Keratinocyte (primary cell): ENCODE data around the gene PRR20D. TPM values are rescaled to one million over a fixed set of nuclear protein-coding genes. Genes with fewer than 3 reads are reported as not detected.

Source experiments
- DNase-seq: peaks from one replicate; pipeline ENCODE4 v3.0.0-alpha.2; 2011; ENCODE audit warnings: low read depth, missing footprints, low spot score
- FAIRE-seq: peaks from 2 replicates; lab custom pipeline; 2011; peaks lifted over from hg19 to GRCh38; lab: Jason Lieb, UNC
- H2AFZ ChIP-seq: 2 replicates; pipeline ENCODE4 v1.6.0; 2012; ENCODE audit warnings: low read length, control low read depth, inconsistent platforms; ENCODE audit not compliant: control insufficient read depth
- H3K27ac ChIP-seq: 2 replicates; pipeline ENCODE4 v1.5.1; 2011; ENCODE audit warnings: low read length; ENCODE audit not compliant: control insufficient read depth, insufficient read depth
- H3K27me3 ChIP-seq: 3 replicates; pipeline ENCODE4 v1.6.0; 2011; ENCODE audit warnings: low read length; ENCODE audit not compliant: control insufficient read depth, insufficient read depth; ENCODE audit errors: extremely low read depth
- H3K36me3 ChIP-seq, 2 experiments: 2 replicates in 1 of 2; 3 replicates in 1 of 2; pipeline ENCODE4 v1.5.1; 2011; ENCODE audit warnings: low read length in 2 of 2, mild to moderate bottlenecking in 1 of 2; ENCODE audit not compliant: control insufficient read depth in 2 of 2, insufficient read depth in 2 of 2; ENCODE audit errors: extremely low read depth in 1 of 2
- H3K4me1 ChIP-seq: 3 replicates; pipeline ENCODE4 v1.5.1; 2011; ENCODE audit warnings: low read length; ENCODE audit not compliant: control insufficient read depth, insufficient read depth; ENCODE audit errors: extremely low read depth
- H3K4me2 ChIP-seq: 3 replicates; pipeline ENCODE4 v1.6.0; 2011; ENCODE audit warnings: low read depth, low read length; ENCODE audit not compliant: control insufficient read depth, insufficient read depth; ENCODE audit errors: extremely low read depth
- H3K4me3 ChIP-seq, 3 experiments: fragments of 200-600 bp in 1 of 3; sonication (generic) in 1 of 3; 2 replicates in 2 of 3; 3 replicates in 1 of 3; pipeline ENCODE4 v1.5.1; 2011 to 2016; ENCODE audit warnings: low read length in 3 of 3, mild to moderate bottlenecking in 3 of 3, control low read depth in 2 of 3, inconsistent platforms in 1 of 3, low read depth in 1 of 3, mixed read lengths in 1 of 3, mixed run types in 1 of 3, moderate library complexity in 1 of 3; ENCODE audit not compliant: control insufficient read depth in 2 of 3, insufficient read depth in 2 of 3; ENCODE audit errors: extremely low read depth in 1 of 3
- H3K79me2 ChIP-seq: 2 replicates; pipeline ENCODE4 v1.6.0; 2012; ENCODE audit warnings: low read length; ENCODE audit not compliant: control insufficient read depth, insufficient read depth
- H3K9ac ChIP-seq: 3 replicates; pipeline ENCODE4 v1.6.0; 2011; ENCODE audit warnings: low read length; ENCODE audit not compliant: control insufficient read depth, insufficient read depth; ENCODE audit errors: extremely low read depth
- H3K9me1 ChIP-seq: 3 replicates; pipeline ENCODE4 v1.6.0; 2011; ENCODE audit warnings: low read length; ENCODE audit not compliant: control insufficient read depth, insufficient read depth; ENCODE audit errors: extremely low read depth
- H3K9me3 ChIP-seq: 2 replicates; pipeline ENCODE4 v1.5.1; 2012; ENCODE audit warnings: low read depth, low read length; ENCODE audit not compliant: control insufficient read depth
- H4K20me1 ChIP-seq: 3 replicates; pipeline ENCODE4 v1.6.0; 2011; ENCODE audit warnings: low read length; ENCODE audit not compliant: control insufficient read depth, insufficient read depth; ENCODE audit errors: extremely low read depth
- CTCF ChIP-seq, 3 experiments: IDR thresholded peaks in 1 of 3; conservative IDR thresholded peaks in 1 of 3; optimal IDR thresholded peaks in 1 of 3; 2 replicates in 2 of 3; 3 replicates in 1 of 3; pipeline versions ENCODE3 to v1.5.1; 2011; ENCODE audit warnings: low read length in 3 of 3, mild to moderate bottlenecking in 3 of 3, moderate library complexity in 2 of 3, control low read depth in 1 of 3, inconsistent platforms in 1 of 3; ENCODE audit not compliant: insufficient read depth in 2 of 3; ENCODE audit errors: extremely low read depth in 1 of 3
- EZH2 ChIP-seq: IDR thresholded peaks from one replicate; pipeline ENCODE4 v1.6.1; 2012; ENCODE audit warnings: inconsistent platforms, mild to moderate bottlenecking, low read length, moderate library complexity
- dilution Hi-C: fragments of 300-500 bp; cut with MboI; formaldehyde crosslinking; loops from one replicate; pipeline ENCODE4 v1.7.0; 2020; ENCODE audit warnings: low sequenced_read_pairs; ENCODE audit not compliant: extremely low pct_ligation_motif_present
- polyA plus RNA-seq, 5 experiments: library from polyadenylated mRNA; depleted of rRNA in 3 of 5; stranded (reverse) in 3 of 5; stranded (forward) in 1 of 5; unstranded in 1 of 5; fragments of >200 nt; gene quantifications; 1 replicate in 1 of 5; 2 replicates in 3 of 5; 3 replicates in 1 of 5; pipeline versions ENCODE4 v1.2.1 to v1.2.3, GENCODE V29; 2011 to 2012; ENCODE audit warnings: missing spikeins in 2 of 5, low read depth in 1 of 5, low replicate concordance in 1 of 5

PRR20D gene
- polyA plus RNA-seq, 1 donor (not counting 4 experiments of a cell fraction or from before 2014, with no cell fraction given): not detected

GRCh38 chr13:57128909-57129308, 31.5 kb upstream of the PRR20D start:
- Histone ChIP-seq H3K9ac (no peak overlapping the region), H3K4me3 (no peak overlapping the region), H3K4me2 (no peak overlapping the region), H3K27ac (no peak overlapping the region), H4K20me1 (no peaks in the 10 kb centered on the region), H2AFZ (no peak overlapping the region), H3K79me2 (no peaks in the 10 kb centered on the region), H3K4me1 (no peaks in the 10 kb centered on the region), H3K9me3 (no peaks in the 10 kb centered on the region), H3K36me3 (no peaks in the 10 kb centered on the region), H3K27me3 (no peaks in the 10 kb centered on the region), H3K9me1 (no peaks in the 10 kb centered on the region)
- TF ChIP-seq CTCF (optimal IDR thresholded peaks at IDR 0.05 in 1 of 3, IDR thresholded peaks at IDR 0.05 in 1 of 3, conservative IDR thresholded peaks at IDR 0.05 in 1 of 3; ENCODE audit: extremely low read depth in 1 of 3, insufficient read depth in 2 of 3, low read length in 3 of 3) (no peak), EZH2 (no peak)
- no peak for DNase-seq
- no peak for FAIRE-seq
- dilution Hi-C loops: no loop called here

DNA sequence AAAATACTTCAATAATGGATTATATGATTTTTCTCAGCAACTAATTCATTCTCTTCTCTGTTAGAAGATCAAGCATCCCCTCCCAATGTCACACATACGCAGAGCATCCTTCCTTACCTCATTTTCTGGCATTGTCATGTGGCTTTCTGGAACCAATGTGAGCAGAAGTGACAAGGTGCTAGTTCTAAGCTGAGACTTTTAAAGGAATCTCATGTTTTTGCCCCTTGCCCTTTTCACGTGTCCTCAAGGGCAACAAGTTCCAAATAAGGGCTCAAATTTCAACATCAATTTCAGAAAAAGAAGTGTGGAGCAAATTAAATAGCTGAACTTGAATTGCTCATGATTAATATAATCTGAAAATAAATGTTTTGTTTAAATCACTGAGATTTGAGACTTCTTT, 24.3 kb upstream of the PRR20D start:
- no peak overlapping the region for H3K4me2 ChIP-seq
- no peaks in the 10 kb centered on the region for H3K9me3 ChIP-seq
- no peaks in the 10 kb centered on the region for H3K4me1 ChIP-seq
- no peak overlapping the region for H2AFZ ChIP-seq
- dilution Hi-C loops: no loop called here
- no peaks in the 10 kb centered on the region for H3K79me2 ChIP-seq
- H3K27me3 ChIP-seq: no peaks in the 10 kb centered on the region
- no peaks in the 10 kb centered on the region for H4K20me1 ChIP-seq
- no peak overlapping the region for H3K27ac ChIP-seq
- TF ChIP-seq EZH2: no peak
- no peak for TF ChIP-seq CTCF (optimal IDR thresholded peaks at IDR 0.05 in 1 of 3, IDR thresholded peaks at IDR 0.05 in 1 of 3, conservative IDR thresholded peaks at IDR 0.05 in 1 of 3; ENCODE audit: extremely low read depth in 1 of 3, insufficient read depth in 2 of 3, low read length in 3 of 3)
- no peak overlapping the region for H3K4me3 ChIP-seq
- no peaks in the 10 kb centered on the region for H3K9me1 ChIP-seq
- DNase-seq: no peak
- FAIRE-seq: no peak
- no peaks in the 10 kb centered on the region for H3K36me3 ChIP-seq
- H3K9ac ChIP-seq: no peak overlapping the region
